Activated CD8-positive, alpha-beta T cell treated with anti-CD3 and anti-CD28 coated beads for 36 hours (primary cell): ENCODE data around the gene BPIFB4. TPM values are rescaled to one million over a fixed set of nuclear protein-coding genes. Genes with fewer than 3 reads are reported as not detected.

Experiments
- ATAC-seq: fragments of 200-7000 bp; cut with Tn5 transposase; one replicate; pipeline ENCODE4 v1.10.0; 2021; ENCODE audit warnings: mild to moderate bottlenecking, moderate library complexity
- CTCF ChIA-PET: fragments of 350-600 bp; sonication (Branson Sonifier 250); formaldehyde crosslinking; loops from one replicate; lab custom pipeline; 2021; ENCODE audit warnings: antibody characterized with exemption; lab: Charles Lee
- POLR2A ChIA-PET: fragments of 350-600 bp; sonication (Branson Sonifier 250); formaldehyde crosslinking; loops from one replicate; lab custom pipeline; 2021; ENCODE audit warnings: antibody characterized with exemption; lab: Charles Lee
- DNase-seq: peaks from one replicate; pipeline ENCODE4 v3.0.0-alpha.2; 2020
- H3K27ac Mint-ChIP-seq: one replicate; pipeline ENCODE4 v1.8.0; 2021; ENCODE audit warnings: mild to moderate bottlenecking, mixed read lengths
- H3K27me3 Mint-ChIP-seq: one replicate; pipeline ENCODE4 v1.8.0; 2021; ENCODE audit warnings: mixed read lengths
- H3K36me3 Mint-ChIP-seq: one replicate; pipeline ENCODE4 v1.8.0; 2021; ENCODE audit warnings: low read depth, mixed read lengths
- H3K4me1 Mint-ChIP-seq: one replicate; pipeline ENCODE4 v1.8.0; 2021; ENCODE audit warnings: low read depth, mixed read lengths
- H3K4me3 Mint-ChIP-seq: one replicate; pipeline ENCODE4 v1.8.0; 2021; ENCODE audit warnings: mild to moderate bottlenecking, moderate library complexity, mixed read lengths
- H3K9me3 Mint-ChIP-seq: one replicate; pipeline ENCODE4 v1.8.0; 2021; ENCODE audit warnings: mixed read lengths
- CTCF ChIP-seq: fragments of 200-600 bp; IDR thresholded peaks from one replicate; pipeline ENCODE4 v1.8.0; 2022; ENCODE audit warnings: antibody characterized with exemption, mild to moderate bottlenecking
- intact Hi-C: fragments of 100-400 bp; cut with micrococcal nuclease; formaldehyde crosslinking; loops from one replicate; pipeline ENCODE4 v1.10.0; 2022
- total RNA-seq, 2 experiments: library from RNA; stranded (reverse); gene quantifications; one replicate each; pipeline ENCODE4 v1.2.3, GENCODE V29; 2021

BPIFB4 gene
- total RNA-seq, 2 experiments from 2014 or later: not detected

GRCh38 chr20:33059741-33060390 is 19.6 kb upstream of the BPIFB4 start:
- no peaks in the 10 kb centered on the region for H3K27me3 Mint-ChIP-seq
- no peaks in the 10 kb centered on the region for H3K4me1 Mint-ChIP-seq
- TF ChIP-seq CTCF: no peak
- intact Hi-C loops: no loop called here
- ATAC-seq (no peak), DNase-seq (no peak)
- ChIA-PET CTCF (no interaction called here), POLR2A (no interaction called here)
- no peaks in the 10 kb centered on the region for H3K36me3 Mint-ChIP-seq
- no peak overlapping the region for H3K4me3 Mint-ChIP-seq
- no peak overlapping the region for H3K27ac Mint-ChIP-seq
- H3K9me3 Mint-ChIP-seq: no peaks in the 10 kb centered on the region

- intact Hi-C loops: no loop called here
- no peaks in the 10 kb centered on the region for H3K9me3 Mint-ChIP-seq
- no peaks in the 10 kb centered on the region for H3K27me3 Mint-ChIP-seq
- H3K36me3 Mint-ChIP-seq: no peaks in the 10 kb centered on the region
- ChIA-PET CTCF (no interaction called here), POLR2A (no interaction called here)
- H3K27ac Mint-ChIP-seq: no peak overlapping the region
- no peaks in the 10 kb centered on the region for H3K4me1 Mint-ChIP-seq
- TF ChIP-seq CTCF: no peak
- ATAC-seq (no peak), DNase-seq (no peak)
- H3K4me3 Mint-ChIP-seq: no peak overlapping the region
These were observed 17.8 kb upstream of the BPIFB4 start for GRCh38 chr20:33061658-33062028.

GRCh38 chr20:33062105-33062824 is 17.2 kb upstream of the BPIFB4 start:
- ChIA-PET POLR2A (no interaction called here), CTCF (no interaction called here)
- H3K4me1 Mint-ChIP-seq: no peaks in the 10 kb centered on the region
- H3K36me3 Mint-ChIP-seq: no peaks in the 10 kb centered on the region
- no peak for TF ChIP-seq CTCF
- intact Hi-C loops: no loop called here
- no peaks in the 10 kb centered on the region for H3K27me3 Mint-ChIP-seq
- ATAC-seq (no peak), DNase-seq (no peak)
- H3K9me3 Mint-ChIP-seq: no peaks in the 10 kb centered on the region
- H3K4me3 Mint-ChIP-seq: no peak overlapping the region
- no peak overlapping the region for H3K27ac Mint-ChIP-seq

GRCh38 chr20:33062825-33063149 is 16.7 kb upstream of the BPIFB4 start:
- H3K9me3 Mint-ChIP-seq: no peaks in the 10 kb centered on the region
- no peak for ATAC-seq
- TF ChIP-seq CTCF: no peak
- no peak for DNase-seq
- H3K36me3 Mint-ChIP-seq: no peaks in the 10 kb centered on the region
- no peaks in the 10 kb centered on the region for H3K4me1 Mint-ChIP-seq
- ChIA-PET POLR2A (no interaction called here), CTCF (no interaction called here)
- H3K27ac Mint-ChIP-seq: no peak overlapping the region
- no peak overlapping the region for H3K4me3 Mint-ChIP-seq
- H3K27me3 Mint-ChIP-seq: no peaks in the 10 kb centered on the region
- intact Hi-C loops: no loop called here

GRCh38 chr20:33063271-33063670 is 16.2 kb upstream of the BPIFB4 start:
- peaks cover 4% of the 10 kb centered on the region for H3K4me1 Mint-ChIP-seq
- H3K4me3 Mint-ChIP-seq: no peak overlapping the region
- TF ChIP-seq CTCF: no peak
- no peak overlapping the region for H3K27ac Mint-ChIP-seq
- ATAC-seq (no peak), DNase-seq (no peak)
- H3K27me3 Mint-ChIP-seq: no peaks in the 10 kb centered on the region
- ChIA-PET CTCF (no interaction called here), POLR2A (no interaction called here)
- no peaks in the 10 kb centered on the region for H3K9me3 Mint-ChIP-seq
- intact Hi-C loops: no loop called here
- no peaks in the 10 kb centered on the region for H3K36me3 Mint-ChIP-seq
